Activated naive CD4-positive, alpha-beta T cell treated with anti-CD3 and anti-CD28 coated beads for 36 hours (primary cell): ENCODE results near the gene FAM131A. TPM values are rescaled to one million over a fixed set of nuclear protein-coding genes. Genes with fewer than 3 reads are reported as not detected.

Source experiments
- CTCF ChIA-PET: fragments of 350-600 bp; sonication (Branson Sonifier 250); formaldehyde crosslinking; loops from one replicate; lab custom pipeline; 2021; ENCODE audit warnings: antibody characterized with exemption; lab: Charles Lee
- DNase-seq: peaks from one replicate; pipeline ENCODE4 v3.0.0-alpha.2; 2020
- H3K27ac Mint-ChIP-seq: one replicate; pipeline ENCODE4 v1.8.0; 2021; ENCODE audit warnings: mild to moderate bottlenecking, mixed read lengths
- H3K27me3 Mint-ChIP-seq: one replicate; pipeline ENCODE4 v1.8.0; 2021; ENCODE audit warnings: low read depth, mixed read lengths
- H3K36me3 Mint-ChIP-seq: one replicate; pipeline ENCODE4 v1.8.0; 2021; ENCODE audit warnings: low read depth, mixed read lengths
- H3K4me1 Mint-ChIP-seq: one replicate; pipeline ENCODE4 v1.8.0; 2021; ENCODE audit warnings: low read depth, mixed read lengths
- H3K4me3 Mint-ChIP-seq: one replicate; pipeline ENCODE4 v1.8.0; 2021; ENCODE audit warnings: mild to moderate bottlenecking, moderate library complexity, mixed read lengths
- H3K9me3 Mint-ChIP-seq: one replicate; pipeline ENCODE4 v1.8.0; 2021; ENCODE audit warnings: mixed read lengths
- intact Hi-C: fragments of 100-400 bp; cut with micrococcal nuclease; formaldehyde crosslinking; loops from one replicate; pipeline ENCODE4 v1.15.1; 2023
- total RNA-seq, 2 experiments: library from RNA; stranded (reverse); gene quantifications; one replicate each; pipeline ENCODE4 v1.2.3, GENCODE V29; 2021

The FAM131A gene
- total RNA-seq, 2 experiments from 2014 or later: 3.8 to 5.0 TPM

GRCh38 chr3:184305577-184305976 lies 31.8 kb upstream of the FAM131A start:
- intact Hi-C loops: no loop called here
- H3K36me3 Mint-ChIP-seq: peaks cover 65% of the 10 kb centered on the region

DNA sequence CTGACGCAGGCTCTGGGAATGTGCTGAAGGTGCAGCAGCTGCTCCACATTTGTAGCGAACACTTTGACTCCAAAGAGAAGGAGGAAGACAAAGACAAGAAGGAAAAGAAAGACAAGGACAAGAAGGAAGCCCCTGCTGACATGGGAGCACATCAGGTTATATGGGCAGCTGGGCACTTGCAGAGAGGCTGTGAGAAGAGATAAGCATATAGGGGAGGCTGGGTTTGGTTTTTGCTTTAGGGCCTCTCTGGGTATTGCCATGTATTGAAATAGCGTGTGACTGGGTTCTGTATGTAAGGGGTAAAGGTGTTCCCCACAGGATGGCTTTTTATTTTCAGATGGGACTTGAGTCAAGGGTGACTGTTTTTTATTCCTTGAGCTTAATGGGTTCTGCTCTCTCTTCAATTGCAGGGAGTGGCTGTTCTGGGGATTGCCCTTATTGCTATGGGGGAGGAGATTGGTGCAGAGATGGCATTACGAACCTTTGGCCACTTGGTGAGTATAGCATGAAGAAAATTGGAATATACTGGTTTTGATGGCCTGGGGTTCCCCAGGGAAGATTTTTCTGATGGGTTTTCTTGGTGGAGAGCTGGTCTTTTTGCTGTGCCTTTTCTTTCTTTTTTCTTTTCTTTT lies 30.9 kb upstream of the FAM131A start:
- intact Hi-C loops: no loop called here
- DNase-seq: no peak
- H3K9me3 Mint-ChIP-seq: no peaks in the 10 kb centered on the region
- H3K4me3 Mint-ChIP-seq: no peak overlapping the region
- peaks cover 5% of the 10 kb centered on the region for H3K4me1 Mint-ChIP-seq
- H3K27me3 Mint-ChIP-seq: no peaks in the 10 kb centered on the region
- H3K36me3 Mint-ChIP-seq: peaks cover 62% of the 10 kb centered on the region
- no peak overlapping the region for H3K27ac Mint-ChIP-seq
- CTCF ChIA-PET: interaction anchor here (0.6 to 1.9 kb wide), 9 partner anchors 8 to 133 kb away, joined by 3 to 9 read pairs (median 3); no protein-coding TSS in a partner anchor

More at GRCh38 chr3:184305577-184305976, 31.8 kb upstream of the FAM131A start:
- no peak overlapping the region for H3K27ac Mint-ChIP-seq
- DNase-seq: no peak
- H3K9me3 Mint-ChIP-seq: no peaks in the 10 kb centered on the region
- H3K27me3 Mint-ChIP-seq: no peaks in the 10 kb centered on the region
- no peak overlapping the region for H3K4me3 Mint-ChIP-seq
- CTCF ChIA-PET: interaction anchor here (0.9 to 1.9 kb wide), 7 partner anchors 12 to 78 kb away, joined by 3 to 9 read pairs (median 3); partner anchors contain the start of gene FAM131A
- peaks cover 11% of the 10 kb centered on the region for H3K4me1 Mint-ChIP-seq

GRCh38 chr3:184307915-184308314 lies 29.5 kb upstream of the FAM131A start:
- no peak overlapping the region for H3K4me3 Mint-ChIP-seq

GRCh38 chr3:184308744-184309143 lies 28.7 kb upstream of the FAM131A start:
- intact Hi-C loops: no loop called here
- Mint-ChIP-seq H3K9me3 (no peaks in the 10 kb centered on the region), H3K4me1 (no peaks in the 10 kb centered on the region), H3K27ac (no peak overlapping the region), H3K36me3 (peaks cover 44% of the 10 kb centered on the region), H3K4me3 (no peak overlapping the region), H3K27me3 (no peaks in the 10 kb centered on the region)
- CTCF ChIA-PET: no interaction called here
- no peak for DNase-seq

More at GRCh38 chr3:184307915-184308314, 29.5 kb upstream of the FAM131A start:
- H3K27me3 Mint-ChIP-seq: no peaks in the 10 kb centered on the region
- no peaks in the 10 kb centered on the region for H3K9me3 Mint-ChIP-seq
- H3K4me1 Mint-ChIP-seq: no peaks in the 10 kb centered on the region
- intact Hi-C loops: no loop called here
- H3K27ac Mint-ChIP-seq: no peak overlapping the region
- CTCF ChIA-PET: no interaction called here
- no peak for DNase-seq
- H3K36me3 Mint-ChIP-seq: peaks cover 50% of the 10 kb centered on the region

DNA sequence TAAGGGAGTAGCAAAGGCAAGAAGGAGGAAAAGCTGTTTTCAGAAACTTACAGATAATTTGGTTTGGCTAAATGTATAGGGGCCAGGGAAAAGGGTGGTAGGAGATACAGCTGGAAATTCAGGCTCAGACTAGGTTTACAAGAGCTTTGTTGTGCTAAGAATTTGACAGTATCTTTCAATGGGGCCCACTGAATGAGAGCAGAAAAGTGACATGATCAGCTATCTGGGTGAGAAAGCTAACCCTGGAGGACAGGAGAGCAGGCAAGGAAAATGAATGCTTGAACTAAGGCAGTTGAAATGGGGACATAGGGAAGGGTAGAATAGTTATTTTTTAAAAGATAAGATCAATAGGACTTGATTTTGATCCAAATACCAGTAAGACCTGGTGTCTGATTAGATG lies 25.8 kb upstream of the FAM131A start:
- CTCF ChIA-PET: no interaction called here
- no peak overlapping the region for H3K4me3 Mint-ChIP-seq
- H3K4me1 Mint-ChIP-seq: peaks cover 9% of the 10 kb centered on the region

DNA sequence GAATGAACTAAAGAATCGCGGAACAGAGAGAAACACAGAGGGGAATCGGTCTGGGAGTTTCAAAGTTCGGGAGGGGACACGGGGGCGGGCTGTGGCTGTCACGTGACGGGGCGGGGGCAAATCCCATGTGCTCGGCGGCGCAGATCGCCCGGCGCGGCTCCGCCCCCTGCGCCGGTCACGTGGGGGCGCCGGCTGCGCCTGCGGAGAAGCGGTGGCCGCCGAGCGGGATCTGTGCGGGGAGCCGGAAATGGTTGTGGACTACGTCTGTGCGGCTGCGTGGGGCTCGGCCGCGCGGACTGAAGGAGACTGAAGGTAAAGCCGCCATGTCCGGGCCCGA lies 23.1 kb upstream of the FAM131A start, which contains the start of gene EIF4G1:
Gene EIF4G1 (plus strand): TSS at position 244 of the 337 bp plus-strand sequence. CDS start 1,191 bp downstream, outside the sequence.
- intact Hi-C loops: loop anchor here (1.0 kb wide), 5 partner anchors 15 to 140 kb away; partner anchors contain the start of genes AP2M1, EEF1AKMT4 and PSMD2
- Mint-ChIP-seq H3K4me1 (peaks cover 29% of the 10 kb centered on the region), H3K36me3 (peaks cover 30% of the 10 kb centered on the region), H3K27ac (peak within 1 kb of the TSS; percentile 90), H3K27me3 (no peaks in the 10 kb centered on the region), H3K4me3 (peak within 1 kb of the TSS; percentile 86), H3K9me3 (no peaks in the 10 kb centered on the region)
- DNase-seq: peak; percentile 93
- CTCF ChIA-PET: no interaction called here

More for the DNA sequence above, 25.8 kb upstream of the FAM131A start:
- DNase-seq: no peak
- intact Hi-C loops: no loop called here
- Mint-ChIP-seq H3K36me3 (peaks cover 32% of the 10 kb centered on the region), H3K27me3 (no peaks in the 10 kb centered on the region), H3K27ac (no peak overlapping the region), H3K9me3 (no peaks in the 10 kb centered on the region)

DNA sequence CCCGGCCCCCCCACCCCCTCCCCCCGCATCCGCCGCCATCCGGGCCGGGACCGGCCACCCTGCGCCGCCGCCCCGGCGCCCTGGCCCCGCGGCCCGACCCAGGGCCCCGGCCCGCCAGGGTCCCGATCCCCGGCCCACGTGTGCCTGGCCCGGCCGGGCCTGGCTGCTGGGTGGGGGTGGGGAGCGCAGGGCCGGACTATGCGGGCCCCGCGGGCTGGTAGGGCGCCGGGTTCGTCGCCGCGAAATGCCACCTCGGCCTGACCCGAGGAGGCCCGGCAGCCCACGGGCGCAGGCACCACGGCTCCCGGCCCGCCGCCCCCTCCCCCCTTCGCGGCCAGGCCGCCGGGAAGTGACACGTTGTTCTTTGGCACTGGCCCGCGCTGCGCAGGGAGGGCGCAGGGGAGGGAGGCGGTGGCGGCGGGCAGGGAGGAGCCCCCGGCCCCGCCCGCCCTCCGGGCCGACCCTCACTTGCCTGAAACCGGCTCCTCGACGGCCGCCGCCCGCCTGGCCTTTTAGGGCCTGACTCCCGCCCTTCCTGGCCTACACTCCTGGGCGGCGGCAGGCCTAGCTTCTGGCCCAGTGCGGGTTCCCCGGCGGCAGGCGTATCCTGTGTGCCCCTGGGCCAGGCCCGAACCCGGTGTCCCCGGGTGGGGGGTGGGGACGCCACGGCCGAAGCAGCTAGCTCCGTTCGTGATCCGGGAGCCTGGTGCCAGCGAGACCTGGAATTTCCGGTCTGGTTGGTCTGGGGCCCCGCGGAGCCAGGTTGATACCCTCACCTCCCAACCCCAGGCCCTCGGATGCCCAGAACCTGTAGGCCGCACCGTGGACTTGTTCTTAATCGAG lies 22.5 kb upstream of the FAM131A start:
- H3K27me3 Mint-ChIP-seq: no peaks in the 10 kb centered on the region
- H3K27ac Mint-ChIP-seq: peak overlapping the region; percentile 90
- H3K4me1 Mint-ChIP-seq: peaks cover 34% of the 10 kb centered on the region
- H3K36me3 Mint-ChIP-seq: peaks cover 30% of the 10 kb centered on the region
- peak; percentile 56 for DNase-seq
- H3K4me3 Mint-ChIP-seq: peak overlapping the region; percentile 86
- H3K9me3 Mint-ChIP-seq: no peaks in the 10 kb centered on the region
- CTCF ChIA-PET: interaction anchor here (0.6 kb wide), 3 partner anchors 9 to 68 kb away, joined by 3 to 5 read pairs (median 4); no protein-coding TSS in a partner anchor
- intact Hi-C loops: loop anchor here (1.0 kb wide), 5 partner anchors 16 to 141 kb away; partner anchors contain the start of genes AP2M1, EEF1AKMT4 and PSMD2

GRCh38 chr3:184315543-184315867 lies 21.9 kb upstream of the FAM131A start:
- CTCF ChIA-PET: interaction anchor here (0.6 to 0.8 kb wide), 2 partner anchors 20 to 69 kb away, joined by 3 to 5 read pairs; no protein-coding TSS in a partner anchor
- H3K36me3 Mint-ChIP-seq: peaks cover 29% of the 10 kb centered on the region
- no peaks in the 10 kb centered on the region for H3K9me3 Mint-ChIP-seq
- intact Hi-C loops: no loop called here
- no peak for DNase-seq
- H3K27me3 Mint-ChIP-seq: no peaks in the 10 kb centered on the region
- H3K4me3 Mint-ChIP-seq: peak overlapping the region; percentile 86
- peaks cover 34% of the 10 kb centered on the region for H3K4me1 Mint-ChIP-seq
- peak overlapping the region; percentile 90 for H3K27ac Mint-ChIP-seq

DNA sequence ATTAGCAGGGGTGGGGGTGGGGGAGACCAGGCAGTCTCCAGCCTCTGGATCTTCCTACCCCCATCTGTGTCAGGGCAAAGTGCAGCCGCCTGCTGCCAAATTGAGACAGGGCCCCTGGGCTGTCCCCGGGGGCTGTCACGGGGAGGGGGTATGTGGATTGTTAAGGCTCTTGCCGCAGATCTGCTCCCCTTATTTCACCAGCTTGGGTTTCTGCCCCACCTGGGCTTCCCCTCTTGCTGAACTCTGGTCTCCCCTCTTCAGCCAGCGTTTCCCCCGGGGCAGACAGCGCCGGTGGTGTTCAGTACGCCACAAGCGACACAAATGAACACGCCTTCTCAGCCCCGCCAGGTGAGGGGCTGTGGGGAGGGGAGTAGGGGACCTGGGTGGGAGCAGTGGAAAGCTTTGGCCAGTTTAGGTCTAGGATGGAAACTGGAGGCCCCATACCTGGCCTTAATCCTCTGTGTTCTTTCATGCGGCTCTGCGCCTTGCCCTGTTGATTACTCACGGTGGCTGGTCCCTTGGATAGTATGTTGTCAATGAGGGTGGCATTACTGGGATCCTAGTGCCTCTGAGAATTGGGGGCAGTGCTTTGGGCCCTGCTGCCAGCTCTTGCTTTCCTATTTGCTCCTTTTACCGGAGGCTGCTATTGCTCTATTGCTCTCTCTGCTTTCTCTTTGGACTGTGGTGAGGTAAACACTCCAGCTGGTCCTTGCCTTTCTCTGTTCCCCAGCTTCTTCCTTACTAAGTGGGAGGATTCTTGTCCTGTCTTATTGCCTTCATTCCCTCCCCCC lies 21.3 kb upstream of the FAM131A start:
- CTCF ChIA-PET: interaction anchor here (0.6 to 0.8 kb wide), 3 partner anchors 19 to 420 kb away, joined by 3 to 5 read pairs (median 3); no protein-coding TSS in a partner anchor
- no peaks in the 10 kb centered on the region for H3K9me3 Mint-ChIP-seq
- H3K27ac Mint-ChIP-seq: peak overlapping the region; percentile 90
- H3K27me3 Mint-ChIP-seq: no peaks in the 10 kb centered on the region
- peaks cover 34% of the 10 kb centered on the region for H3K36me3 Mint-ChIP-seq
- intact Hi-C loops: no loop called here
- H3K4me1 Mint-ChIP-seq: peaks cover 34% of the 10 kb centered on the region
- H3K4me3 Mint-ChIP-seq: peak overlapping the region; percentile 86
- no peak for DNase-seq

DNA sequence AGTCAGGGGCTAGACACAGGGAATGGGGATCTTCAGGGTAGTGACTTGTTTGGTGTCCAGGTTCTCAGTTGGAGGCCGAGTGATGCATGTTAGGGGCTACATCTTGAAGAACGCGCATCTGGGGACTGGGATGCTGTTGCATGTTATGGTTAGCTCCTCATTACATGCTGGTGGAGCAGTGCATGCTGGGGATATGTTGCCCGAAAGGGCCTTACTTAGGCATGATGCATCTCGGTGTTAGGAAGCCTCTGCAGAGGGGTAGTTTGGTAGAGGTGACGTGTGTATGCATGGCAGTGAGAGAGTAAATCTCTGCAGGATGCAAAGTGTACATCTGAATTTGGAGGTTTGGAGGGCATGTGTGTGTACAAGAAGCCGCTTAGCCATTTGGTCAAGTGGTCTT lies 20.6 kb upstream of the FAM131A start:
- no peak for DNase-seq
- H3K4me3 Mint-ChIP-seq: peak overlapping the region; percentile 86

DNA sequence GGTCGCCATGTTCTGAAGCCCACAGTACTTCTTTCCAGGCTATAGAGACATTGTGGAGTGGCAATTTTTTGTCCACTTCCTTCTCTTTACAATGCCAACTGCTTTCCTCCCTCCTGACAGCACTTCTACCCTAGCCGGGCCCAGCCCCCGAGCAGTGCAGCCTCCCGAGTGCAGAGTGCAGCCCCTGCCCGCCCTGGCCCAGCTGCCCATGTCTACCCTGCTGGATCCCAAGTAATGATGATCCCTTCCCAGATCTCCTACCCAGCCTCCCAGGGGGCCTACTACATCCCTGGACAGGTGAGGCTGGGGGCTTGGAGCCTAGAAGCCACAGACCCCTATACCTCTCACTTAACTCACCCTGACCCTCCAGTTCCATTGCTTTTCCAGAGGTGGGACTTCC lies 20.2 kb upstream of the FAM131A start:
- Mint-ChIP-seq H3K4me1 (peaks cover 34% of the 10 kb centered on the region), H3K27me3 (no peaks in the 10 kb centered on the region), H3K36me3 (peaks cover 41% of the 10 kb centered on the region), H3K4me3 (peak overlapping the region; percentile 86), H3K9me3 (no peaks in the 10 kb centered on the region), H3K27ac (peak overlapping the region; percentile 90)
- DNase-seq: no peak
- intact Hi-C loops: no loop called here
- CTCF ChIA-PET: interaction anchor here (1.4 kb wide), 1 partner anchor 12 kb away, joined by 3 read pairs; no protein-coding TSS in a partner anchor

More for the DNA sequence above, 20.6 kb upstream of the FAM131A start:
- intact Hi-C loops: no loop called here
- H3K27me3 Mint-ChIP-seq: no peaks in the 10 kb centered on the region
- peaks cover 41% of the 10 kb centered on the region for H3K36me3 Mint-ChIP-seq
- H3K4me1 Mint-ChIP-seq: peaks cover 34% of the 10 kb centered on the region
- CTCF ChIA-PET: interaction anchor here (1.4 kb wide), 1 partner anchor 11 kb away, joined by 3 read pairs; no protein-coding TSS in a partner anchor
- no peaks in the 10 kb centered on the region for H3K9me3 Mint-ChIP-seq
- H3K27ac Mint-ChIP-seq: peak overlapping the region; percentile 90
